Measurements from ENCODE around the gene GOLT1A.

DNA sequence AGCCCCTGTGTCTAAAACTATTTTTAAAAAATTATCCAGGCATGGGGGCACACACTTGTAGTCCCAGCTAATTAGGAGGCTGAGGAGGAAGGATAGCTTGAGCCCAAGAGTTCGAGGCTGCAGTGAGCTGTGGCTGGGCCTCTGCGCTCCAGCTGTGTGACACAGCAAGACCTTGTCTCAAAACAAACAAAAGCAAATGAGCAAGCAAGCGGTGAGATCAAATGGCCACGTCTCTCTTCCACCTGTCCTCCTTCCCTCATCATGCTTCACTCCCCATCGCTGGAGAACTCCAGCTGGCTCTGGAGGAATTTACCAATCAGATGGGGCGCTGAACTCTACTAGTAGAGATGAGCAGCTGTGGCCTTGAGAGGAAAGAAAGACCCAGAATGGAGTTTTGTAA lies 33.7 kb downstream of the GOLT1A start:
- TF ChIP-seq POLR2A (IDR thresholded peaks at IDR 0.05) (no peak), CTCF (IDR thresholded peaks at IDR 0.05) (no peak)
